ENCODE data around the gene ERBB2. TPM values are rescaled to one million over a fixed set of nuclear protein-coding genes. Genes with fewer than 3 reads are reported as not detected.

Gene ERBB2
- total RNA-seq, 1 donor = 44.2 TPM

DNA sequence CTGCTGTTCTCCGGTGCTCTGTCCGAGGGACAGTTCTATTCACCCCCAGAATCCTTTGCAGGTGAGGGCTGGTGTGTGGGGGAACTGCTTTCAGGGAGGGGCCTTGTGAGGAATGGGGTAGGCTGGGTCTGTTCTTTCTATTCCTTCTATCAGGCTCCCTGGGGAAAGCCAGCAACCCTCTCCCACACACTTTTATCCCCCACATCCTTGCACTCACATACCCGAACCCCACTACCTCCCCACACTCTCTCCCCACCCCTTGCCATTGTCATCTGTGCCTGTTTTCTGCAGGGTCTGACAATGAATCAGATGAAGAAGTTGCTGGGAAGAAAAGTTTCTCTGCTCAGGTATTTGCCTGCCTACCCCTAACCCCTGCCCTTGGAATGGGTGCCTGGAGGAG is 41.1 kb upstream of the ERBB2 start:
- Histone ChIP-seq H4K20me1 (ENCODE audit: insufficient read depth, low read length) (peaks cover 20% of the 10 kb centered on the region), H3K4me3 (ENCODE audit: insufficient read depth, low read length) (no peak overlapping the region), H3K4me1 (ENCODE audit: insufficient read depth, low read length) (no peaks in the 10 kb centered on the region), H3K4me2 (ENCODE audit: insufficient read depth, low read length) (no peak overlapping the region), H3K9me3 (ENCODE audit: low read depth, low read length) (no peaks in the 10 kb centered on the region), H2AFZ (ENCODE audit: low read length) (no peak overlapping the region), H3K79me2 (ENCODE audit: insufficient read depth, low read length) (no peaks in the 10 kb centered on the region), H3K27me3 (ENCODE audit: insufficient read depth, low read length) (no peaks in the 10 kb centered on the region), H3K36me3 (ENCODE audit: insufficient read depth, low read length) (peaks cover 4% of the 10 kb centered on the region), H3K27ac (ENCODE audit: low read depth, low read length) (no peak overlapping the region)
- DNase-seq (ENCODE audit: insufficient read length, low spot score, missing footprints) = no peak
- TF ChIP-seq, protein P1, sequence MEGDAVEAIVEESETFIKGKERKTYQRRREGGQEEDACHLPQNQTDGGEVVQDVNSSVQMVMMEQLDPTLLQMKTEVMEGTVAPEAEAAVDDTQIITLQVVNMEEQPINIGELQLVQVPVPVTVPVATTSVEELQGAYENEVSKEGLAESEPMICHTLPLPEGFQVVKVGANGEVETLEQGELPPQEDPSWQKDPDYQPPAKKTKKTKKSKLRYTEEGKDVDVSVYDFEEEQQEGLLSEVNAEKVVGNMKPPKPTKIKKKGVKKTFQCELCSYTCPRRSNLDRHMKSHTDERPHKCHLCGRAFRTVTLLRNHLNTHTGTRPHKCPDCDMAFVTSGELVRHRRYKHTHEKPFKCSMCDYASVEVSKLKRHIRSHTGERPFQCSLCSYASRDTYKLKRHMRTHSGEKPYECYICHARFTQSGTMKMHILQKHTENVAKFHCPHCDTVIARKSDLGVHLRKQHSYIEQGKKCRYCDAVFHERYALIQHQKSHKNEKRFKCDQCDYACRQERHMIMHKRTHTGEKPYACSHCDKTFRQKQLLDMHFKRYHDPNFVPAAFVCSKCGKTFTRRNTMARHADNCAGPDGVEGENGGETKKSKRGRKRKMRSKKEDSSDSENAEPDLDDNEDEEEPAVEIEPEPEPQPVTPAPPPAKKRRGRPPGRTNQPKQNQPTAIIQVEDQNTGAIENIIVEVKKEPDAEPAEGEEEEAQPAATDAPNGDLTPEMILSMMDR (IDR thresholded peaks at IDR 0.05; ENCODE audit: extremely low read depth, low read depth, low read length) = no peak

DNA sequence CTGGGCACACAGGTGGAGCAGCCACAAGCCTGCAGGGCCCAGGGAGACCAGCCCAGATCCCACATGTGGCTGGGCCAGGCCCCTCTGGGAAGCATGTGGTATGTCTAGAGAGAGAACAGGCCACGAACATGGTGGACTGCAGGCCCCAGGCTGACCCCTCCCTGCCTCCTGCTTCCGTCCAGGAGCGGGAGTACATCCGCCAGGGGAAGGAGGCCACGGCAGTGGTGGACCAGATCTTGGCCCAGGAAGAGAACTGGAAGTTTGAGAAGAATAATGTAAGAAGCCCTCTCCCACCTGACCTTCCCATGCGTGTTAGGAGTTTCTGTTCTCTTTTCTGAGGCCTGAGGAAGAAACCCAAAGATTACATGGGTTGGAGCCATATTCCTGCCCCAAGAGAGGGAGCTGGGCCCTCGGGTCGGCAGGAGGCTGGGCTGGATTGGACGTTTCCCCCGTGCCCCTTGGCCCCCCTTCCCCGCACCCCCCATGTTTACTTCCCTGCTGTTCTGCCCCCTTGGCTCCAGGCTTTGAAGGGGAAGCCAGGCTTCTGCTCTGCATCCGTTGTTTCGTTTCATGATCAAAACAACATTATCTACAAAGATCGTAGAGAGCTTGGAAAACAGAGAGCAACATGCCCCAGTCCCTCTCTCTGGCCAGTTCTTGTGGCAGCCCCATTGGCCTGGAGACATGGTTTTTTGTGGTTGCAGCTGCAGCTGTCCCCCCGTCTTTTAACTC is 40.4 kb upstream of the ERBB2 start:
- Histone ChIP-seq H4K20me1 (ENCODE audit: insufficient read depth, low read length) (peaks cover 14% of the 10 kb centered on the region), H3K27me3 (ENCODE audit: insufficient read depth, low read length) (no peaks in the 10 kb centered on the region), H3K4me1 (ENCODE audit: insufficient read depth, low read length) (no peaks in the 10 kb centered on the region), H3K4me3 (ENCODE audit: insufficient read depth, low read length) (no peak overlapping the region), H3K27ac (ENCODE audit: low read depth, low read length) (no peak overlapping the region), H3K4me2 (ENCODE audit: insufficient read depth, low read length) (no peak overlapping the region), H3K9me3 (ENCODE audit: low read depth, low read length) (no peaks in the 10 kb centered on the region), H3K36me3 (ENCODE audit: insufficient read depth, low read length) (peaks cover 4% of the 10 kb centered on the region), H2AFZ (ENCODE audit: low read length) (no peak overlapping the region), H3K79me2 (ENCODE audit: insufficient read depth, low read length) (no peaks in the 10 kb centered on the region)
- DNase-seq (ENCODE audit: insufficient read length, low spot score, missing footprints) = peak; percentile 63
- TF ChIP-seq, protein P1 (IDR thresholded peaks at IDR 0.05; ENCODE audit: extremely low read depth, low read depth, low read length) = no peak

DNA sequence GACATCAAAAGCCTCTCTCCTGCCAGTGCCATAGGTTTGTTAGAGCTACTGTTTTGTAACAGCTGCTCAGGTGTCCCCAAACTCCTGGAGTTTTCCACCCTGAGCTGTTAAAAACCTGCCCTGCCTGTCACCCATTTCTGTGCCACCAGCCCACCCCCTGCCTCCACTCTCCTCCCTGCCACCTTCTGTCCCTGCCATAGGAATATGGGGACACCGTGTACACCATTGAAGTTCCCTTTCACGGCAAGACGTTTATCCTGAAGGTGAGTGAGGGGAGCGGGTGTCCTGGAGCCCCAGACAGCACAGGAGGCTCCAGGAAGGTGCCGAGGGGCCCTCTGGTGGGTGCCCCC is 39.9 kb upstream of the ERBB2 start:
- no peak overlapping the region for H3K4me2 ChIP-seq (ENCODE audit: insufficient read depth, low read length)
- peaks cover 10% of the 10 kb centered on the region for H4K20me1 ChIP-seq (ENCODE audit: insufficient read depth, low read length)
- H3K9me3 ChIP-seq (ENCODE audit: low read depth, low read length) = no peaks in the 10 kb centered on the region
- no peak overlapping the region for H3K27ac ChIP-seq (ENCODE audit: low read depth, low read length)
- no peak overlapping the region for H2AFZ ChIP-seq (ENCODE audit: low read length)
- H3K4me1 ChIP-seq (ENCODE audit: insufficient read depth, low read length) = no peaks in the 10 kb centered on the region
- peak; percentile 65 for DNase-seq (ENCODE audit: insufficient read length, low spot score, missing footprints)
- H3K4me3 ChIP-seq (ENCODE audit: insufficient read depth, low read length) = no peak overlapping the region
- H3K27me3 ChIP-seq (ENCODE audit: insufficient read depth, low read length) = peaks cover 4% of the 10 kb centered on the region
- peaks cover 4% of the 10 kb centered on the region for H3K36me3 ChIP-seq (ENCODE audit: insufficient read depth, low read length)
- no peaks in the 10 kb centered on the region for H3K79me2 ChIP-seq (ENCODE audit: insufficient read depth, low read length)
- TF ChIP-seq, protein P1 (IDR thresholded peaks at IDR 0.05; ENCODE audit: extremely low read depth, low read depth, low read length) = no peak

DNA sequence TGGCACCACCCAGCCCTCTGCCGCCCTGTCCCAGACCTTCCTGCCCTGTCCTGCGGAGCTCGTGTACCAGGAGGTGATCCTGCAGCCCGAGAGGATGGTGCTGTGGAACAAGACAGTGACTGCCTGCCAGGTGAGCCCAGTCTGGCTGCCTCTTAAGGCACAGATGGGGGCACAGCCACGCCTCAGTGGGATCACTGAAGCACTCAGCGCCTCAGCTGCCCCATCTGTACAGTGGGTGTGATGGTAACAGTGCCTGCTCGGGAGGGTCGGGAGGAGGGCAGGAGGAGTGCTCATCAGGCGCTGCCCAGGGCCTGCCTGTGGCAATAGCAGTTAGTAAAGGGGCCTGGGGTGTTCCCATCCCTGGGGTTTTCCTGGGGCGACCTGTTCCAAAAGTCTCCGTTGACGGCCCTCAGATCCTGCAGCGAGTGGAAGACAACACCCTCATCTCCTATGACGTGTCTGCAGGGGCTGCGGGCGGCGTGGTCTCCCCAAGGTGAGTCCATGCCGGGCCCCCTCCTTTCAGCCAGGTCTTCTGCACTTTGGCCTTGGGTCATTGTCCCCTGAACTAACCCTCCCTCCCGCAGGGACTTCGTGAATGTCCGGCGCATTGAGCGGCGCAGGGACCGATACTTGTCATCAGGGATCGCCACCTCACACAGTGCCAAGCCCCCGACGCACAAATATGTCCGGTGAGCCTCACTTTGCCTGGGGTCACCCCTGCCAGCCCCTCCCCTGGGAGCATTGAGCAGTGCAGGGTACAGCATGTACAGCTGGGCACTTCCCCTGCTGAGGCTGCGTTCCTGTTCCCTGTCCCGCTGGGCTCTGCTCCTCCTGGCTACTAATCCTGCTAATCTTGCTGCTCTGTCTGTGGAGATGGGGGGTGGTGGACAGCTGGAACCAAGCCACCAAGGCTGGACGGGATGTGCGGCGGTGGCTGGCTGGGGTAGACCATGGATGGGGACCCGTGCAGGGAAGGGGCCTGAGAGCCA is 39.2 kb upstream of the ERBB2 start:
- Histone ChIP-seq H3K4me2 (ENCODE audit: insufficient read depth, low read length) (no peak overlapping the region), H3K79me2 (ENCODE audit: insufficient read depth, low read length) (no peaks in the 10 kb centered on the region), H2AFZ (ENCODE audit: low read length) (no peak overlapping the region), H3K4me3 (ENCODE audit: insufficient read depth, low read length) (no peak overlapping the region), H3K27ac (ENCODE audit: low read depth, low read length) (no peak overlapping the region), H3K36me3 (ENCODE audit: insufficient read depth, low read length) (peaks cover 4% of the 10 kb centered on the region), H3K9me3 (ENCODE audit: low read depth, low read length) (no peaks in the 10 kb centered on the region), H3K27me3 (ENCODE audit: insufficient read depth, low read length) (peaks cover 10% of the 10 kb centered on the region), H4K20me1 (ENCODE audit: insufficient read depth, low read length) (peaks cover 10% of the 10 kb centered on the region), H3K4me1 (ENCODE audit: insufficient read depth, low read length) (no peaks in the 10 kb centered on the region)
- TF ChIP-seq, protein P1 (IDR thresholded peaks at IDR 0.05; ENCODE audit: extremely low read depth, low read depth, low read length) = no peak
- peak; percentile 76 for DNase-seq (ENCODE audit: insufficient read length, low spot score, missing footprints)

Measured in osteoblast (primary cell).